Thymus (tissue), 11 donors: ENCODE measurements around the gene UNC13D. TPM values are rescaled to one million over a fixed set of nuclear protein-coding genes. Genes with fewer than 3 reads are reported as not detected.
"Not testable (repeated sequence)": the region's sequence is repeated elsewhere in the genome, so short reads cannot be mapped to it uniquely, and the experiment has no call there.

Experiments
- DNase-seq, 9 donors: peaks; one replicate each; pipeline ENCODE4 v3.0.0-alpha.2; 2013; ENCODE audit warnings: low spot score in 9 of 9, low read depth in 6 of 9, missing footprints in 1 of 9
- H3K27ac ChIP-seq, 2 donors: one replicate each; pipeline ENCODE4 v1.5.1; 2013; ENCODE audit warnings: control low read depth in 1 of 2, low read depth in 1 of 2, low read length in 1 of 2, mild to moderate bottlenecking in 1 of 2, moderate library complexity in 1 of 2
- H3K27me3 ChIP-seq, 2 donors: one replicate each; pipeline ENCODE4 v1.5.1; 2013; ENCODE audit warnings: low read length in 1 of 2; ENCODE audit not compliant: control insufficient read depth in 2 of 2, insufficient read depth in 1 of 2
- H3K36me3 ChIP-seq, 2 donors: one replicate each; pipeline ENCODE4 v1.5.1; 2013; ENCODE audit warnings: low read length in 1 of 2, mild to moderate bottlenecking in 1 of 2, moderate library complexity in 1 of 2; ENCODE audit not compliant: control insufficient read depth in 2 of 2, insufficient read depth in 2 of 2
- H3K4me1 ChIP-seq, 2 donors: one replicate each; pipeline ENCODE4 v1.5.1; 2013; ENCODE audit warnings: low read length in 2 of 2; ENCODE audit not compliant: control insufficient read depth in 2 of 2, insufficient read depth in 2 of 2
- H3K4me3 ChIP-seq, 2 donors: one replicate each; pipeline ENCODE4 v1.5.1; 2013; ENCODE audit warnings: low read length in 2 of 2, control low read depth in 1 of 2, mild to moderate bottlenecking in 1 of 2
- H3K9me3 ChIP-seq, 2 donors: one replicate each; pipeline ENCODE4 v1.5.1; 2013; ENCODE audit warnings: low read length in 1 of 2, mild to moderate bottlenecking in 1 of 2; ENCODE audit not compliant: control insufficient read depth in 2 of 2, insufficient read depth in 1 of 2
- WGBS: extraction: QIAGEN DNeasy Blood & Tissue Kit; methylation state at CpG from one replicate; pipeline ENCODE4 v1.1.7; 2013; 5-methylcytosine and 5-hydroxymethylcytosine counted together
- polyA plus RNA-seq: library from polyadenylated mRNA; stranded (reverse); fragments of 200-250 nt; gene quantifications from one replicate; pipeline ENCODE4 v1.2.3, GENCODE V29; 2013
- total RNA-seq: library from RNA; stranded (reverse); fragments of 120-200 nt; gene quantifications from one replicate; pipeline ENCODE4 v1.2.4, GENCODE V29; 2013
- donor health status: healthy.

UNC13D gene
- total and polyA plus RNA-seq, 2 donors: 43.2 to 59.1 TPM

DNA sequence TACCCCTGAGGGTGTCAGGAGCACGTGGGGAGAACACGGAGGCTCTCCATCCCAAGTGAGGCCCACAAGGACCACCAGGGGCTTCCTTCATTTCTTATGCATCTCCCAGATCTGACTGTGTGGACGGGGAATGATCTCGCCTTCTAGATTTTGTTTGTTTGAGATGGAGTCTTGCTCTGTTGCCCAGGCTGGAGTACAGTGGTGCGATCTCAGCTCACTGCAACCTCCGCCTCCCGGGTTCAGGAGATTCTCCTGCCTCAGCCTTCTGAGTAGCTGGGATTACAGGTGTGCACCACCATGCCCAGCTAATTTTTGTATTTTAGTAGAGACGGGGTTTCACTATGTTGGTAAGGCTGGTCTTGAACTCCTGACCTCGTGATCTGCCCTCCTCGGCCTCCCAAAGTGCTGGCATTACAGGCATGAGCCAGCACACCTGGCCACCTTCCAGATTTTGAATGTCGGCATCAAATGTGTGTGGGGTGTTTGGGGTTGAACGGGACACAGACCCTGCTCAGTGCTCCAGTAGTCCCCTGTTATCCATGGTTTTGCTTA lies 24.6 kb upstream of the UNC13D start:
- H3K4me3 ChIP-seq, DNase-seq, H3K27ac ChIP-seq, H3K36me3 ChIP-seq, H3K9me3 ChIP-seq, H3K27me3 ChIP-seq: not testable (repeated sequence)
- H3K4me1 ChIP-seq: peaks cover 16 to 31% of the 10 kb centered on the region in 2 donors
- 96% methylated on average over 12 of the region's 12 CpGs for WGBS

DNA sequence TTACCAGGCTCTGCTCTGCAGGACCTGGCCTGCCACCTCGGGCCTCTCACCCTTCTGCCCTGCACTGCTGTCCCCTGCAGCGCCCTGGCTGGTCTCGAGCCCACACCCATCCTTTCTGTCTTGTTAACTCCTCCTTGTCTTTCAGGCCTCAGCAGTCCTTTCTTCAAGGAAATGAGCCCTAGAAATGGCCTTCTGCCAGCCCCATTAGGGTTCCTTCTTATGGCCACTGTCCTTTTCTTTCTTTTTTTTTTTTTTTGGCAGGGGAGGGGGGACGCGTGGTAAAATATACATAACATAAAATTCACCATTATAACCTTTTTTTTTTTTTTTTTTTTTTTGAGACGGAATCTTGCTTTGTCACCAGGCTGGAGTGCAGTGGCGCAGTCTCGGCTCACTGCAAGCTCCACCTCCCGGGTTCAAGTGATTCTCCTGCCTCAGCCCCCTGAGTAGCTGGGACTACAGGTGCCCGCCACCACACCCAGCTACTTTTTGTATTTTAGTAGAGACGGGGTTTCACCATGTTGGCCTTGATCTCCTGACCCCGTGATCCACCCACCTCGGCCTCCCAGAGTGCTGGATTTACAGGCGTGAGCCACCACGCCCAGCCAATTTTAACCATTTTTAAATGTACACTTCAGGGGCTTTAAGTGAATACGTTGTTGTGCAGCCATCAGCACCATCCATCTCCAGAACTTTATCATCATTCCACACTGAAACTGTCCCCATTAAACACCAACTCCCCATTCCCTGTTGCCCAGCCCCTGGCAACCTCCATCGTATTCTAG lies 21.4 kb upstream of the UNC13D start:
- WGBS: 96% methylated on average over 17 of the region's 17 CpGs
- not testable (repeated sequence) for H3K27me3 ChIP-seq, DNase-seq, H3K4me3 ChIP-seq, H3K36me3 ChIP-seq, H3K9me3 ChIP-seq
- H3K27ac ChIP-seq: peak overlapping the region; percentile 36 to 82
- peaks cover 13 to 32% of the 10 kb centered on the region in 2 donors for H3K4me1 ChIP-seq

DNA sequence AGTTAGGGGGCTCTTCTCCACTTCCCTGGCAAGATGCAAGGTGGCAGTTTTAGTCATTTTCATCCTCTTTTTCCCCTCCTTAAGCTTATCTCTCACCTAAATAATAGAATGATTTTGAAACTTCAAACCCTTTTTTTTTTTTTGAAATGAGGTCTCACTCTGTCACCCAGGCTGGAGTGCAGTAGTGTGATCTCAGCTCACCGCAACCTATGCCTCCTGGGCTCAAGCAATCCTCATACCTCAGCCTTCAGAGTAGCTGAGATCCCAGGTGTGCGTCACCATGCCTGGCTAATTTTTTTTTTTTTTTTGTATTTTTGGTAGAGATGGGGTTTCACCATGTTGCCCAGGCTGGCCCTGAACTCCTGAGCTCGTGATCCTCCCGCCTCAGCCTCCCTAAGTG lies 20.7 kb upstream of the UNC13D start:
- DNase-seq, H3K27me3 ChIP-seq, H3K4me3 ChIP-seq, H3K9me3 ChIP-seq, H3K36me3 ChIP-seq: not testable (repeated sequence)
- H3K4me1 ChIP-seq: peaks cover 13 to 32% of the 10 kb centered on the region in 2 donors
- WGBS: 56% methylated on average over 4 of the region's 4 CpGs
- peak overlapping the region; percentile 52 to 82 for H3K27ac ChIP-seq

DNA sequence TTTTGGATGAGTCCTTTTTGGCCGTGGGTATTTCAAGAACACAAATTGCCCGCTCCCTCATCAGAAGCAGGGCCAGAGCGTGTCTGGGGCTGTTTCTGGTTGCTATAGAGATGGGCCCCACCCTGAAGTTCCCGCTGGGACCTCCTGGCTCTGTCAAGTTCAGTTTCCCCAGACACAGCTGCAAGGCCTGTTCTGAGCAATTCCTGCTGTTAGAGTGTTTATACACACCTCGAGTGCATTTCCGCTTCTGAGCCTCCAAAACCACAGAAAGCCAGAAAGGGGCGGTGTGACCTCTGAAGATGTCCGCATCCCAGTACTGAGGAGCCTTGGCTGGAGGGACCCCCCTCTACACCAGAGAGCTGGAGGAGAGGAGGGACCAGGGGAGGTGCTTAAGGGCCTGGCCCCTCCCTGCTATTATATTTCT lies 20.3 kb upstream of the UNC13D start:
- Histone ChIP-seq H3K4me3 (no peak overlapping the region), H3K9me3 (no peaks in the 10 kb centered on the region), H3K36me3 (no peaks in the 10 kb centered on the region), H3K27ac (peak overlapping the region; percentile 52 to 82), H3K27me3 (no peaks in the 10 kb centered on the region), H3K4me1 (peaks cover 13 to 32% of the 10 kb centered on the region in 2 donors)
- WGBS: under 1% methylated on average over 8 of the region's 8 CpGs
- peak in 6 of 9 donors; percentile 66 to 90 (median 78) for DNase-seq

DNA sequence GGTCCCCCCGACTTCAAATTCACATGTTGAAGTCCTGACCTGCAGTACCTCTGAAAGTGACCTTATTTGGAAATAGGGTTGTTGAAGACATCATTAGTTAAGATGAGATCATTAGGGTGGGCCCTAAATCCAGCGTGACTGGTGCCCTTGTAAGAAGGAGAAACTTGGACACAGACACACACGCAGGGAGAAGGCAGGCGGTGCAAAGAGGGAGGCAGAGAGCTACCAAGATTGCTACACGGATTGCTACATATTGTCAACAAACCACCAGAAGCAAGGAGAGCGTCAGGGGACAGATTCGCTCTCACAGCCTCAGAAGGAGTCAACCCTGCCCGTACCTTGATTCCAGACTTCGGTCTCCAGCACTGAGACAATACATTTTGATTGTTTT lies 17.7 kb upstream of the UNC13D start:
- no peak overlapping the region for H3K4me3 ChIP-seq
- peaks cover 13 to 35% of the 10 kb centered on the region in 2 donors for H3K4me1 ChIP-seq
- no peak for DNase-seq
- no peaks in the 10 kb centered on the region for H3K27me3 ChIP-seq
- H3K27ac ChIP-seq: no peak overlapping the region
- no peaks in the 10 kb centered on the region for H3K36me3 ChIP-seq
- no peaks in the 10 kb centered on the region for H3K9me3 ChIP-seq
- WGBS: 97% methylated on average over 9 of the region's 9 CpGs

DNA sequence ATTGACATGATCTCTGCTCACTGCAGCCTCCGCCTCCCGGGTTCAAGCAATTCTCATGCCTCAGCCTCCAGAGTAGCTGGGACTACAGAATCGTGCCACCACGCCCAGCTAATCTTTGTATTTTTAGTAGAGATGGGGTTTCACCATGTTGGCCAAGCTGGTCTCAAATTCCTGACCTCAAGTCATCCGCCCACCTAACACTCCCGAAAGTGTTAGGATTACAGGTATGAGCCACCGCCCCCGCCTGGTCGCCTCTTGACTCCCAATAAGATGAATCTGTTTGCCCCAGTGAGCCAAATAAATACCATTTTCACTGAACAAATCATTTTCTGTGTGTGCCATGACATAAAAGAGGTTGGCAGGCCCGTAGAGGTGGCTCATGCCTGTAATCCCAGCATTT lies 15.2 kb upstream of the UNC13D start:
- 94% methylated on average over 10 of the region's 10 CpGs for WGBS
- peaks cover 14 to 38% of the 10 kb centered on the region in 2 donors for H3K4me1 ChIP-seq
- not testable (repeated sequence) for DNase-seq, H3K9me3 ChIP-seq, H3K4me3 ChIP-seq, H3K27ac ChIP-seq, H3K27me3 ChIP-seq, H3K36me3 ChIP-seq

DNA sequence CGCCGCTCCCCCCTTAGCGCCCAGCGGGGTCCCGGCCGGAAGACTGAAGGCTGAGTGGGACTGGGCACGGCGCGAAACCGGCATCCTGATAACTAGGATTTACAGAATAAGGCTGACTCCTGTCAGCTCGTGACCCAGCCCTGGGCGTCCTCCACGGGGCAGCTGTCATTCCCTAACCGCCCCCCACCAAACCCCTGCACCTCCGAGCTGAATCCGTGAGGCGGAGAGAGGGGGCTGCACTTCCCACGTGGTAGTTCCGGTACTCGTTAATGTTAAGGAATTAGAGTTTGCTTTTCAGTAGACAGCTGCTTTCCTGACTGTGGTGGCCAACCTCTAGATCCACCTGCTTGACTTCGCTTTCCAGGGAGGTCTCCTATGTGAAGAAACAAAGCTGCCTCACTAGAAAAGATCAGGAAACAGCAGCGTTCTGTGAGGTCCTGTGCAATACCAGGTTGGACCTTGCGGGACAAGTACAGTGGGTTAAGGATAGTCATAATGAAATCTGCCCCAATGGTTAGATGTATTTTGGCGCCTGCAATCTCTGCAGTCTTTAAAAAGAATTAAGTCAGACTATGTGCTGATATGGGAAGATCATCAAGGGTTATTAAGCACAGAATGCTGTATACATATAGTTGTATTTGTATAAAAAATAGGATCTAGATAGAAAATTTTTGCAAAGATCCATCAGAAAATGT lies 12.0 kb upstream of the UNC13D start:
- Histone ChIP-seq H3K4me1 (peaks cover 15 to 27% of the 10 kb centered on the region in 2 donors), H3K27ac (peak overlapping the region; percentile 94 to 95), H3K36me3 (peaks cover 3 to 9% of the 10 kb centered on the region in 2 donors), H3K27me3 (no peaks in the 10 kb centered on the region), H3K9me3 (peaks cover 0 to 4% of the 10 kb centered on the region in 2 donors), H3K4me3 (peak overlapping the region; percentile 75 to 91)
- WGBS: 2% methylated on average over 24 of the region's 24 CpGs
- peak in 1 of 9 donors; percentile 53 for DNase-seq

DNA sequence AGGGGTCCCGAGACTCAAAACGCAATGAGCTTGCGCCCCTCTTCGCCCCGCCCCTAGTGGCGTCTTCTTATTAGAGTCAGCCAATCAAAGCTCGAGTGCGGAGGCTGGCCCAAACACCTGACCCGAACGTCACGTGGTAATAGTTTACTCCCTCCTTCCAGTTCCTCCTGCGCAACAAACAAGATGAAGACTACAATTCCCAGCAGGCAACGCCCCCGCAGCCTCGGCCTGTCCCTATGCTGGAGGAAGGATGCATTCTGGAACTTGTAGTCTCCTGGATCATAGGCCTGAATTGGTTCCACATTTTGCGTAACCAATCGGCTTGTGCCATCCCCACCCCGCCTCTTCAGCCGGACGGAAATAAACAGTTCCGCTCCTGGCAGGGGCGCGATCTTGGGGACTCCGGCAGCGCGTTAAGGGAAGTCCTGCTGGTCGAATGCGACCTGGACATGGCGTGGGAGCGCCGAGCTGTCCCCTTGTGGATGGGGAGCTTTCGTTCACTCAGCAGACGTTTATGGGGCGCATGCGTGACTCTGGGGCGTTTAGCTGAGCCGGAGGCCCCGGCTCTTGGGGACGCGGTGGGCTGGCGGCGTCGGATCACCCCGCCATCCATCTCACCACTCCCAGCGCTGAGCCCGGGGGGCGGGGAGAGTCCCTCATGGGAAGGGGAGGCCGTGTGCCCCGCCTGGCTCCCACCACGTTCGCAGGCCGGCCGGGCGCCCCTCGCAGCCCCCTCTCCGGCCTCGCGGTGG lies 11.3 kb upstream of the UNC13D start, which contains the start of gene WBP2:
TSS of gene WBP2 (minus strand) at position 26 of the 752 bp plus-strand sequence. CDS start 38 bp downstream, outside the sequence.
- no peaks in the 10 kb centered on the region for H3K27me3 ChIP-seq
- H3K9me3 ChIP-seq: peaks cover 0 to 4% of the 10 kb centered on the region in 2 donors
- under 1% methylated on average over 58 of the region's 58 CpGs for WGBS
- peaks cover 11 to 16% of the 10 kb centered on the region in 2 donors for H3K36me3 ChIP-seq
- peaks cover 15 to 25% of the 10 kb centered on the region in 2 donors for H3K4me1 ChIP-seq
- H3K27ac ChIP-seq: peak within 1 kb of the TSS; percentile 94 to 95
- DNase-seq: peak; percentile 98 to 100 (median 99)
- peak within 1 kb of the TSS; percentile 75 to 91 for H3K4me3 ChIP-seq
